ENCODE data around the gene IRF2BP1. TPM values are rescaled to one million over a fixed set of nuclear protein-coding genes. Genes with fewer than 3 reads are reported as not detected.

The IRF2BP1 gene
- total RNA-seq, result 10 to 100 TPM; 25.9 to 47.0 (median 36.1) TPM

- Histone ChIP-seq H3K4me1 (peaks cover 31 to 34% of the 10 kb centered on the region in 2 donors), H3K4me3 (replicated peaks in 1 of 3) (peak within 1 kb of the TSS; percentile 41 to 73 (median 48)), H3K27ac (peak within 1 kb of the TSS; percentile 76 to 92 (median 89)), H3K27me3 (no peaks in the 10 kb centered on the region), H3K36me3 (peaks cover 5 to 9% of the 10 kb centered on the region in 2 donors), H3K9me3 (no peaks in the 10 kb centered on the region)
- TF ChIP-seq CTCF (IDR thresholded peaks at IDR 0.05) (peak in 2 of 6 experiments; percentile 14 to 21), POLR2A (IDR thresholded peaks at IDR 0.05) (peak; percentile 26 to 91)
- intact Hi-C loops (cut with DNase I), result no loop called here
- WGBS, 2 donors, result 0% methylated on average over 9 to 10 of the region's 107 CpGs
- DNase-seq, result peak; percentile 93
These were observed at the start of gene IRF2BP1 for GRCh38 chr19:45885556-45886426. Gene IRF2BP1, minus strand, starts transcription at chr19:45886141. Its CDS starts 367 bp downstream, at chr19:45885774.

GRCh38 chr19:45935267-45935666 lies 49.3 kb upstream of the IRF2BP1 start:
- intact Hi-C loops (cut with DNase I), result no loop called here
- no peaks in the 10 kb centered on the region for H3K4me1 ChIP-seq
- WGBS, 2 donors, result 61 to 67% methylated on average over 14 to 19 of the region's 19 CpGs
- H3K4me3 ChIP-seq (replicated peaks in 1 of 3), result no peak overlapping the region
- TF ChIP-seq CTCF (IDR thresholded peaks at IDR 0.05), result no peak
- TF ChIP-seq POLR2A (IDR thresholded peaks at IDR 0.05), result no peak
- H3K27ac ChIP-seq, result no peak overlapping the region
- no peak for DNase-seq
- no peaks in the 10 kb centered on the region for H3K27me3 ChIP-seq
- no peaks in the 10 kb centered on the region for H3K9me3 ChIP-seq
- H3K36me3 ChIP-seq, result no peaks in the 10 kb centered on the region

- Histone ChIP-seq H3K9me3 (no peaks in the 10 kb centered on the region), H3K27me3 (no peaks in the 10 kb centered on the region), H3K4me3 (replicated peaks in 1 of 3) (no peak overlapping the region), H3K4me1 (no peaks in the 10 kb centered on the region), H3K36me3 (no peaks in the 10 kb centered on the region), H3K27ac (no peak overlapping the region)
- intact Hi-C loops (cut with DNase I), result no loop called here
- 33 to 36% methylated on average over 19 of the region's 19 CpGs for WGBS, 2 donors
- TF ChIP-seq POLR2A (IDR thresholded peaks at IDR 0.05) (no peak), CTCF (IDR thresholded peaks at IDR 0.05) (no peak)
- DNase-seq, result no peak
These were observed 48.8 kb upstream of the IRF2BP1 start for GRCh38 chr19:45934551-45935230.

GRCh38 chr19:45933759-45934158 lies 47.8 kb upstream of the IRF2BP1 start:
- no peak overlapping the region for H3K27ac ChIP-seq
- no peak overlapping the region for H3K4me3 ChIP-seq (replicated peaks in 1 of 3)
- H3K4me1 ChIP-seq, result no peaks in the 10 kb centered on the region
- DNase-seq, result no peak
- H3K9me3 ChIP-seq, result no peaks in the 10 kb centered on the region
- 67 to 71% methylated on average over 9 of the region's 9 CpGs for WGBS, 2 donors
- no peaks in the 10 kb centered on the region for H3K36me3 ChIP-seq
- intact Hi-C loops (cut with DNase I), result no loop called here
- TF ChIP-seq POLR2A (IDR thresholded peaks at IDR 0.05) (no peak), CTCF (IDR thresholded peaks at IDR 0.05) (no peak)
- H3K27me3 ChIP-seq, result no peaks in the 10 kb centered on the region

GRCh38 chr19:45931055-45931454 lies 45.1 kb upstream of the IRF2BP1 start:
- TF ChIP-seq POLR2A (IDR thresholded peaks at IDR 0.05) (no peak), CTCF (IDR thresholded peaks at IDR 0.05) (no peak)
- WGBS, 2 donors, result 61 to 77% methylated on average over 3 of the region's 3 CpGs
- Histone ChIP-seq H3K4me3 (replicated peaks in 1 of 3) (no peak overlapping the region), H3K9me3 (no peaks in the 10 kb centered on the region), H3K4me1 (peaks cover 0 to 3% of the 10 kb centered on the region in 2 donors), H3K27me3 (no peaks in the 10 kb centered on the region), H3K36me3 (no peaks in the 10 kb centered on the region), H3K27ac (no peak overlapping the region)
- no peak for DNase-seq
- intact Hi-C loops (cut with DNase I), result no loop called here

Data from thyroid gland (tissue), 4 donors.